SH-SY5Y (cell line): ENCODE data around the gene SLAMF7.

Experiments used
- GATA2 ChIP-seq: IDR thresholded peaks from 2 replicates; pipeline ENCODE4 v1.6.1; 2011; ENCODE audit warnings: mild to moderate bottlenecking, low read depth, low read length
- GATA3 ChIP-seq: IDR thresholded peaks from 2 replicates; pipeline ENCODE4 v1.6.1; 2011; ENCODE audit warnings: low read depth, mild to moderate bottlenecking, low read length, moderate library complexity

DNA sequence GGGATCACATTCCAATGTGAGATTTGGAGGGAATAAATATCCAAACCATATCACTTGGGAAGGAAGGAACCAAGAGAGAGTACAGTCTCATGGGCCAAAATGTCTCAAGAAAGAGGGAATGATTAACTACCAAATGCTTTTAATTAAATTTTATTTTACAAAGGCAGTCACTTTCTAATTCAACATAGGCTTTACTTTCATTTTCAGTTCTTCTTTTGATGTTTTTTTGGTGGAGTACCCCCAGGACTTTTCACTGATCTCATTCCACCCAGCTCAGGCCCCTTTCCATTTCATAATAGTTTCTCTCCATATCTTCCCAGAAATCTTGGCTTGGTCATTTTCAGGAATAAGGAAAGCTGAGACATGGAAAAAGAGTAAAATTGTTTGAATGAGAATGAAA is 5.1 kb upstream of the SLAMF7 start:
- TF ChIP-seq GATA3 (no peak), GATA2 (no peak)
